OCI-LY3 (cell line): ENCODE results near the gene XRCC4.

Source experiments
- EZH2phosphoT487 ChIP-seq: fragments of 200-600 bp; shearing (Covaris generic); IDR thresholded peaks from 2 replicates; pipeline ENCODE4 v1.6.1; 2018; ENCODE audit warnings: antibody characterized with exemption, mixed run types, low read depth
- TF ChIP-seq, protein P1 (sequence below): fragments of 200-600, 300-600 bp; sonication (generic); IDR thresholded peaks from 2 replicates; pipeline ENCODE4 v1.5.1; 2014; ENCODE audit warnings: antibody characterized with exemption, low read length, low read depth

DNA sequence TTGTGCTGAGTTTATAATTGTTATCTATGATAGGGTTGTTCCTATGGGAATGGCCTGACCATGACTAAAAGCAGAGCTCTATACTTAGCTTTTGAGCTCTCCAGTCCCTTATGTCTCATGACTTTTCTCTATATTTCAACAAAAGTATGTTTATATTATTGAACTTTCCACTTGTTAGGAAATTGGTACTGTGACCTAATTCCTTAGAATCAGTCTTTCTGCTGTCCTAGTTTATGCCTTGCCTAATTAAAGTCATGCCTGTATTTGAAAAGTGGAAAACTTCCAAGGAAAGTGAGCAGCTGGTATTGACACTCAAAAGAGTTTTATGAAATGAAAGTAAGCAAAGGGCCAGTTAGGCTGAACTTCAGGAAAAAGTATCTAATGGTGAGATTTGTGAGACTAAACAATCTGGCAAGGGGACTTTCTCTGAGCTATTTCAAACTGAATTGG is 68.6 kb downstream of the XRCC4 start:
- TF ChIP-seq EZH2phosphoT487, result no peak
- TF ChIP-seq, protein P1, sequence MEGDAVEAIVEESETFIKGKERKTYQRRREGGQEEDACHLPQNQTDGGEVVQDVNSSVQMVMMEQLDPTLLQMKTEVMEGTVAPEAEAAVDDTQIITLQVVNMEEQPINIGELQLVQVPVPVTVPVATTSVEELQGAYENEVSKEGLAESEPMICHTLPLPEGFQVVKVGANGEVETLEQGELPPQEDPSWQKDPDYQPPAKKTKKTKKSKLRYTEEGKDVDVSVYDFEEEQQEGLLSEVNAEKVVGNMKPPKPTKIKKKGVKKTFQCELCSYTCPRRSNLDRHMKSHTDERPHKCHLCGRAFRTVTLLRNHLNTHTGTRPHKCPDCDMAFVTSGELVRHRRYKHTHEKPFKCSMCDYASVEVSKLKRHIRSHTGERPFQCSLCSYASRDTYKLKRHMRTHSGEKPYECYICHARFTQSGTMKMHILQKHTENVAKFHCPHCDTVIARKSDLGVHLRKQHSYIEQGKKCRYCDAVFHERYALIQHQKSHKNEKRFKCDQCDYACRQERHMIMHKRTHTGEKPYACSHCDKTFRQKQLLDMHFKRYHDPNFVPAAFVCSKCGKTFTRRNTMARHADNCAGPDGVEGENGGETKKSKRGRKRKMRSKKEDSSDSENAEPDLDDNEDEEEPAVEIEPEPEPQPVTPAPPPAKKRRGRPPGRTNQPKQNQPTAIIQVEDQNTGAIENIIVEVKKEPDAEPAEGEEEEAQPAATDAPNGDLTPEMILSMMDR, result no peak
